NOMO-1 treated with dmso at 0.1 percent for 144 hours (cell line): ENCODE results near the gene UBE2G2.

Experiments
- DNase-seq: peaks from one replicate; lab custom pipeline; 2025; ENCODE audit not compliant: unreplicated experiment; lab: John Stamatoyannopoulos, UW

Gene UBE2G2

GRCh38 chr21:44766014-44766817, 35.4 kb downstream of the UBE2G2 start:
- DNase-seq: no peak

GRCh38 chr21:44765231-44766013, 36.2 kb downstream of the UBE2G2 start:
- DNase-seq: no peak

GRCh38 chr21:44764319-44765230, 37.0 kb downstream of the UBE2G2 start:
- DNase-seq: no peak

GRCh38 chr21:44763451-44764318, 37.9 kb downstream of the UBE2G2 start:
- no peak for DNase-seq

- no peak for DNase-seq
These were observed 38.6 kb downstream of the UBE2G2 start for GRCh38 chr21:44763050-44763378.

- DNase-seq: no peak
These were observed 39.2 kb downstream of the UBE2G2 start for GRCh38 chr21:44762221-44763049.

GRCh38 chr21:44761747-44762208, 39.8 kb downstream of the UBE2G2 start:
- DNase-seq: no peak

- DNase-seq: no peak
These were observed 40.5 kb downstream of the UBE2G2 start for GRCh38 chr21:44761011-44761729.

- DNase-seq: no peak
These were observed 41.2 kb downstream of the UBE2G2 start for GRCh38 chr21:44760376-44760775.

GRCh38 chr21:44759628-44760285, 41.9 kb downstream of the UBE2G2 start:
- DNase-seq: no peak

- no peak for DNase-seq
These were observed 42.6 kb downstream of the UBE2G2 start for GRCh38 chr21:44758781-44759627.

GRCh38 chr21:44758141-44758561, 43.5 kb downstream of the UBE2G2 start:
- DNase-seq: no peak

GRCh38 chr21:44757731-44758130, 43.9 kb downstream of the UBE2G2 start:
- no peak for DNase-seq

GRCh38 chr21:44756423-44757185, 45.0 kb downstream of the UBE2G2 start:
- no peak for DNase-seq

GRCh38 chr21:44755227-44755626, 46.4 kb downstream of the UBE2G2 start:
- DNase-seq: no peak

- no peak for DNase-seq
These were observed 48.3 kb downstream of the UBE2G2 start for GRCh38 chr21:44753357-44753756.
